ENCODE data around the gene RCC1. TPM values are rescaled to one million over a fixed set of nuclear protein-coding genes. Genes with fewer than 3 reads are reported as not detected.

RCC1 gene
- total RNA-seq, 2 experiments from 2014 or later: 8.5 to 9.9 TPM

DNA sequence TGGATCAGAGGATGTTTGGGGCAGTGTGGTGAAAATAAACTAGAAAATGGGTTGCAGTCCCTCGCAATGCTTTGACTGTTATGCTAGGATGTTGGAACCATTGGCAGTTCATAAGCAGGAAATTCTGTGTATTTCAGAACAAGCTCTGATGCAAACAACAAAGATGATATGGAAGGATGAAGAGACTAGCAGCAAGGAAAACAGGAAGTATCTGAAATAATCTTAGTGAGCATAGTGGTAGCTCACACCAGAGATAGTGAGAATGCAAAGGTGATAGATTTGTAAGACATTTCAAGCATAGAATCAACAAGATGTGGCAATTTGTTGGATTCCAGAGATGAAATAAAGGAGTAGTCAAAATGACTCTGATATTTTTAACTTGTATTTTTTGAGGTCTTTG lies 11.1 kb upstream of the RCC1 start:
- peaks cover 41% of the 10 kb centered on the region for H3K36me3 ChIP-seq (ENCODE audit: insufficient read depth, low read length)
- Mint-ChIP-seq H3K27ac (peak overlapping the region; percentile 85), H3K27me3 (no peaks in the 10 kb centered on the region), H3K9me3 (no peaks in the 10 kb centered on the region), H3K4me3 (no peak overlapping the region), H3K4me1 (ENCODE audit: low read depth) (peaks cover 9% of the 10 kb centered on the region), H3K36me3 (ENCODE audit: low read depth) (peaks cover 63% of the 10 kb centered on the region)
- no peak for ATAC-seq (ENCODE audit: poor library complexity)
- no peak for DNase-seq
- no peak overlapping the region for H3K4me3 ChIP-seq (ENCODE audit: low read length)
- H3K4me1 ChIP-seq (ENCODE audit: insufficient read depth, low read length): no peaks in the 10 kb centered on the region
- no peaks in the 10 kb centered on the region for H3K27me3 ChIP-seq (ENCODE audit: control insufficient read depth in 1 of 2, insufficient read depth in 2 of 2, low read length in 2 of 2)
- POLR2A ChIA-PET: interaction anchor here (2.0 kb wide), 1 partner anchor 11 kb away, joined by 15 read pairs; the partner anchor contains the start of gene RCC1
- no peaks in the 10 kb centered on the region for H3K9me3 ChIP-seq (ENCODE audit: control insufficient read depth in 1 of 2, insufficient read depth in 1 of 2, low read length in 2 of 2)
- TF ChIP-seq, protein P1, sequence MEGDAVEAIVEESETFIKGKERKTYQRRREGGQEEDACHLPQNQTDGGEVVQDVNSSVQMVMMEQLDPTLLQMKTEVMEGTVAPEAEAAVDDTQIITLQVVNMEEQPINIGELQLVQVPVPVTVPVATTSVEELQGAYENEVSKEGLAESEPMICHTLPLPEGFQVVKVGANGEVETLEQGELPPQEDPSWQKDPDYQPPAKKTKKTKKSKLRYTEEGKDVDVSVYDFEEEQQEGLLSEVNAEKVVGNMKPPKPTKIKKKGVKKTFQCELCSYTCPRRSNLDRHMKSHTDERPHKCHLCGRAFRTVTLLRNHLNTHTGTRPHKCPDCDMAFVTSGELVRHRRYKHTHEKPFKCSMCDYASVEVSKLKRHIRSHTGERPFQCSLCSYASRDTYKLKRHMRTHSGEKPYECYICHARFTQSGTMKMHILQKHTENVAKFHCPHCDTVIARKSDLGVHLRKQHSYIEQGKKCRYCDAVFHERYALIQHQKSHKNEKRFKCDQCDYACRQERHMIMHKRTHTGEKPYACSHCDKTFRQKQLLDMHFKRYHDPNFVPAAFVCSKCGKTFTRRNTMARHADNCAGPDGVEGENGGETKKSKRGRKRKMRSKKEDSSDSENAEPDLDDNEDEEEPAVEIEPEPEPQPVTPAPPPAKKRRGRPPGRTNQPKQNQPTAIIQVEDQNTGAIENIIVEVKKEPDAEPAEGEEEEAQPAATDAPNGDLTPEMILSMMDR (IDR thresholded peaks at IDR 0.05): no peak
- H3K27ac ChIP-seq (ENCODE audit: low read depth in 1 of 2, low read length in 2 of 2): peak overlapping the region in 1 of 2 donors; percentile 19
- intact Hi-C loops (cut with DNase I, micrococcal nuclease): no loop called here
- CTCF ChIA-PET: no interaction called here

GRCh38 chr1:28499553-28499952 lies 6.3 kb upstream of the RCC1 start:
- CTCF ChIA-PET: no interaction called here
- TF ChIP-seq, protein P1 (IDR thresholded peaks at IDR 0.05): no peak
- H3K27ac Mint-ChIP-seq: no peak overlapping the region
- H3K9me3 ChIP-seq (ENCODE audit: control insufficient read depth in 1 of 2, insufficient read depth in 1 of 2, low read length in 2 of 2): no peaks in the 10 kb centered on the region
- H3K4me3 Mint-ChIP-seq: no peak overlapping the region
- H3K27me3 Mint-ChIP-seq: no peaks in the 10 kb centered on the region
- no peaks in the 10 kb centered on the region for H3K9me3 Mint-ChIP-seq
- H3K27ac ChIP-seq (ENCODE audit: low read depth in 1 of 2, low read length in 2 of 2): no peak overlapping the region
- no peak overlapping the region for H3K4me3 ChIP-seq (ENCODE audit: low read length)
- peaks cover 6% of the 10 kb centered on the region for H3K4me1 Mint-ChIP-seq (ENCODE audit: low read depth)
- H3K36me3 ChIP-seq (ENCODE audit: insufficient read depth, low read length): peaks cover 12% of the 10 kb centered on the region
- H3K36me3 Mint-ChIP-seq (ENCODE audit: low read depth): peaks cover 34% of the 10 kb centered on the region
- POLR2A ChIA-PET: no interaction called here
- DNase-seq (no peak), ATAC-seq (ENCODE audit: poor library complexity) (no peak)
- H3K27me3 ChIP-seq (ENCODE audit: control insufficient read depth in 1 of 2, insufficient read depth in 2 of 2, low read length in 2 of 2): no peaks in the 10 kb centered on the region
- intact Hi-C loops (cut with DNase I, micrococcal nuclease): no loop called here
- no peaks in the 10 kb centered on the region for H3K4me1 ChIP-seq (ENCODE audit: insufficient read depth, low read length)

GRCh38 chr1:28501925-28502324 lies 3.9 kb upstream of the RCC1 start:
- H3K27ac ChIP-seq (ENCODE audit: low read depth in 1 of 2, low read length in 2 of 2): no peak overlapping the region
- TF ChIP-seq, protein P1 (IDR thresholded peaks at IDR 0.05): no peak
- intact Hi-C loops (cut with DNase I, micrococcal nuclease): loop anchor here in 1 of 2 experiments (5.0 kb wide), 1 partner anchor 130 kb away; no protein-coding TSS in a partner anchor
- POLR2A ChIA-PET: no interaction called here
- no peak overlapping the region for H3K4me3 Mint-ChIP-seq
- no peaks in the 10 kb centered on the region for H3K27me3 ChIP-seq (ENCODE audit: control insufficient read depth in 1 of 2, insufficient read depth in 2 of 2, low read length in 2 of 2)
- DNase-seq: no peak
- no peaks in the 10 kb centered on the region for H3K27me3 Mint-ChIP-seq
- no peak overlapping the region for H3K4me3 ChIP-seq (ENCODE audit: low read length)
- CTCF ChIA-PET: no interaction called here
- no peak overlapping the region for H3K27ac Mint-ChIP-seq
- H3K9me3 Mint-ChIP-seq: no peaks in the 10 kb centered on the region
- peaks cover 15% of the 10 kb centered on the region for H3K4me1 Mint-ChIP-seq (ENCODE audit: low read depth)
- H3K36me3 ChIP-seq (ENCODE audit: insufficient read depth, low read length): peaks cover 5% of the 10 kb centered on the region
- H3K9me3 ChIP-seq (ENCODE audit: control insufficient read depth in 1 of 2, insufficient read depth in 1 of 2, low read length in 2 of 2): no peaks in the 10 kb centered on the region
- peaks cover 29% of the 10 kb centered on the region for H3K36me3 Mint-ChIP-seq (ENCODE audit: low read depth)
- no peak for ATAC-seq (ENCODE audit: poor library complexity)
- peaks cover 3% of the 10 kb centered on the region for H3K4me1 ChIP-seq (ENCODE audit: insufficient read depth, low read length)

Data from CD4-positive, alpha-beta T cell (primary cell).